G401 (cell line): Measurements from ENCODE around the gene TAS2R41. TPM values are rescaled to one million over a fixed set of nuclear protein-coding genes. Genes with fewer than 3 reads are reported as not detected.

Experiments used
- DNase-seq: peaks from one replicate; pipeline ENCODE4 v3.0.0-alpha.2; 2015; ENCODE audit warnings: low spot score
- in situ Hi-C: cut with HindIII; loops from 2 replicates; pipeline ENCODE4 v1.10.0; 2016; ENCODE audit warnings: low sequenced_read_pairs, mixed read lengths
- total RNA-seq: library from RNA; depleted of rRNA; stranded (reverse); fragments of >200 nt; shearing (Covaris generic); gene quantifications from 2 replicates; pipeline ENCODE4 v1.2.3, GENCODE V29; 2014

TAS2R41 gene
- total RNA-seq, 1 experiment from 2014 or later: not detected

DNA sequence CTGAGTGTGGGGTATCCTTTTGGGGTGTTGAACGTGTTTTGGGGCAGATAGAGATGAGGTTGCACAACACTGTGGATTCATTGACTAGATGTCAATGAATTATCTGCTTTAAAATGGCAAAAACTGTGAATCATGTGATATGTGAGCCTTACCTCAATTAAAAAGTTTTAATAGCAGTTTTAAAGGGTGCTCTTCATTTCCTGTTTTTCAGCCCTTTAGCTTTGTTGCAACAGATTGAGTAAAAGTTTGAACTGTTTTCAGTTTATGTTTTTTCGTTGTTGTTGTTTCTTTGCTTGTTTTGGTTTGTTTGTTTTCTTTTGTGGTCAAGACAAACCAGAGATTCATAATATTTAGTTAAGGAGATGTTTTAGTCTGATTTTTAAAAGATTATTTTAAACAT lies 9.4 kb downstream of the TAS2R41 start:
- no peak for DNase-seq
- in situ Hi-C loops: no loop called here

DNA sequence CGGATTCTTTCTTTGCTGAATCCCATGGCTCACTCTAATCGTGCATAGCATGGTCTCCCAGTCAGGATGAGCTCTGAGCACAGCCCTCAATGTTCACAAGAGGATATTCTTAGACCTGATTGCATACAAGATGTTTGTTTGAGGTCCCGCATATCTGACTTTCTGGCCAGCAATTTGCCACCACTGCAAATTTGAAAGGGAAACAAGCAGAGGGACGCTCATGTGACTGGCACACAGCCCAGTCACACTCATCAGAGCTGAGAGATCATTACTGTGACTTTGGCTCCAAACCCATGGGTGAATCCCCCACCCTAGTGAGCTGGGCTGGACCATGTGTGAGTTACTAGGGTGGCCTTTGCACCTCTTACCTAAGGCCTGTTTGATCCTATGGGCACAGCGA lies 9.9 kb downstream of the TAS2R41 start:
- in situ Hi-C loops: no loop called here
- no peak for DNase-seq

GRCh38 chr7:143490717-143491306 lies 13.1 kb downstream of the TAS2R41 start:
- DNase-seq: no peak

DNA sequence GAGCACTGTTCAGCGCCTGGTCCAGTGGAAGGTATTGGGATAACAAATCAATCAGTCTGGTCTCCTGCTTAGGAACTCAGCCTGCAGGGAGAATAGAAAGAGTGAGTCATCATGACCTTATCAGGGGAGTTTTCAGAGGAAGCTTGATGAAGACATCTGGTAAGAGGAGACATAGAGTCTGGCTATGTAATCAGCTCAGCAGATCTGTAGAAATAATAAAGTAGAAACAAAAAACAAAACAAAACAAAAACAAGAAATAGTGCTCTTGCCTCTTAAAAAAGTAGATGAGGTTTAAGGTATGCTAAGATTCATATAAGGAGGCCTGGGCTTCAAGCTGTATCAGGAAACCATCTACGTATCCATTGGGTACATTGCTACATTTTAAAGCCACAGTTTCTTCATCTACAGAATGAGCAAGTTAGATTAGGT lies 14.4 kb downstream of the TAS2R41 start:
- in situ Hi-C loops: no loop called here
- no peak for DNase-seq

More at GRCh38 chr7:143490717-143491306, 13.1 kb downstream of the TAS2R41 start:
- in situ Hi-C loops: no loop called here

DNA sequence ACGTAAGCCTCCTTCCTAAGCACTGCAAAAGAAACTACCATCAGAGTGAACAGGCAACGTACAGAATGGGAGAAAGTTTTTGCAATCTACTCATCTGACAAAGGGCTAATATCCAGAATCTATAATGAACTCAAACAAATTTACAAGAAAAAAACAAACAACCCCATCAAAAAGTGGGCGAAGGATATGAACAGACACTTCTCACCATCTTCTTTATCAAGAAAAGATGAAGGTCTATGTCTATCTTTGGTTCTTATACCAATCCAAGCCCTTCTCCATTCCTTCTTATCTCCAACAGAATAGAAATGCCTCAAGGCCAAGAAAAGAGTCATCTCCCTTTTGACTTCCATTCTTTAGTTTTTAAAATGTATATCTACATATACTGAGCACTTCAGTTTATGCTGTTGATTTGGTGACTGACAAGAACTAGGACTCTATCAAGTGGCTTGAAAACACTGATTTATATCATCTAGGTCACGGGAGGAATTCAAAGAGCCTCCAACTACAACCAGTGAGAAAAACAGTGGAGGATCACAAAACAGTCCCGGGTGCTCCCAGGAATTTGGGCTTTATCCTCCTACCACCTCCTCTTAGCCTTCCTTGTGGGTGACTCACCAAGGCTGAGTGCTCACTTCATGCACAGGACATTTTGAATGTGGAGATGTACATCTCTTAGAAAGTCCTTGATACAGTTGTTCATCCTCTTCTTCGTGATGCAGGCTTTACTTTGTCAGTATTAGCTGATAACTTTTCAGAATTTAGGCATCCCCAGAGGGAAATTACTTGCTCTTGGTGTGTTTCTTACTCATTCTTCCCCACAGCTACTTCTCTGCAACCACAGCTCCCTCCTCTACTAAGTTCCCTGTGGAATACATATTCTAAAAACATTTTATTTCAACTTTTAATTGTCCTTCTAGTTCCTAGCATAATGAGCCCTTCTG lies 15.4 kb downstream of the TAS2R41 start:
- in situ Hi-C loops: no loop called here

GRCh38 chr7:143493751-143494150 lies 16.1 kb downstream of the TAS2R41 start:
- in situ Hi-C loops: no loop called here
- no peak for DNase-seq

More for the DNA sequence above, 15.4 kb downstream of the TAS2R41 start:
- no peak for DNase-seq

DNA sequence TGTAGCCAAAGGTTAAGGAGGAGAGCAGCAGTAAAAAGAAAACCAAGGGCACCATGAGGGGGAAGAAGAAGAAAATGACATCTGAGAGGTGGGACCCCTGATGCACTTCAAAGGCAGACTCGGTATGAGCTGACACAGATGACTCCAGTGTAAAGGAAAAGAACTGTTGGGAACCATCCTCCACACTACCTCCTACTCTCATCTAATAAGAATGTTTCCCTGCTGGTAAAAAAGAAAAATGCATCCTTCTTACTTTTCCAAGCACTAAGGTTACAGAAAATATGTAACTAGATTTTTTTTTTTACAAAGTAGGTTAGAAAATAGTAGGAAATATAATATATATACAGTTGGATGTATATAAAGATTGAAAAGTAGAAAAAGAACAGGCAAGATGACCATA lies 16.9 kb downstream of the TAS2R41 start:
- no peak for DNase-seq
- in situ Hi-C loops: no loop called here

DNA sequence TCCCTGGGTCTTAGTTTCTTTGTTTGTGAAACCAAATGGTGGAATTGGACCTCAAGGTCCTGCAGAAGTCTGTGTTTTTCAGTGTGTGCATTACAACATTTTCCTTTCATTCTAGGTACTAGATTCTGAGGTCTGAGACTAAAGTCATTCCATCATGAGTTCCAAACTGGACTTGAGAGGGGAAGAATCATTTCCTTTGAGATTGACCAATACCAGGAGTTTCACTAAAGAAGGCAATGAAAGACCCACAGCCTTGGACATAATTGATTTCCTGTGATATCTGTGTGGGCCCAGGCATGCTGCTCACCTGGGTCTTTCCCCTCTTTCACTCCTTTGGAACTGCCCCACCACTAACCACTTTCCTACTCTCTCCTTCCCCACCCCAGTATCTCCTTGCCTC lies 18.2 kb downstream of the TAS2R41 start:
- DNase-seq: no peak
- in situ Hi-C loops: no loop called here

DNA sequence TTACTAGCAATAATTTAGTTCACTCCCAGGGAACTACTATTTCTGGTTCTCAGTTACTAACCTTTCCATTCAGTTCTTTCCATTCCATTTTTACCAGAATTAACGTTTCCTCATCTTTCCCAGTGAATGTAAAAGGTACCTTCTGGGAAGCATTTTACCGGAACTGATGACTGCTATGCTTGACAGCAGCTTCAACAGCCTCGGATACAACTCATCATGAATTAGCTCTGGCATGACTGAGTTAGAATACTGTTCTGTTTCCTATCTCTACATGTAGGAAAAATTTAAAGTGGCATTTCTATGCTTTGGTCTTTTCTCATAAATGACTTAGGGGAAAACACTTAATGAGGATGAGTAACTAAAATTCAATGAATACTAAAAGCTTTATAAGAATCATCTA lies 18.6 kb downstream of the TAS2R41 start:
- in situ Hi-C loops: no loop called here
- no peak for DNase-seq

GRCh38 chr7:143497008-143497795 lies 19.5 kb downstream of the TAS2R41 start:
- no peak for DNase-seq
- in situ Hi-C loops: no loop called here

- DNase-seq: no peak
- in situ Hi-C loops: no loop called here
Measured at GRCh38 chr7:143499246-143499645, 21.6 kb downstream of the TAS2R41 start.

DNA sequence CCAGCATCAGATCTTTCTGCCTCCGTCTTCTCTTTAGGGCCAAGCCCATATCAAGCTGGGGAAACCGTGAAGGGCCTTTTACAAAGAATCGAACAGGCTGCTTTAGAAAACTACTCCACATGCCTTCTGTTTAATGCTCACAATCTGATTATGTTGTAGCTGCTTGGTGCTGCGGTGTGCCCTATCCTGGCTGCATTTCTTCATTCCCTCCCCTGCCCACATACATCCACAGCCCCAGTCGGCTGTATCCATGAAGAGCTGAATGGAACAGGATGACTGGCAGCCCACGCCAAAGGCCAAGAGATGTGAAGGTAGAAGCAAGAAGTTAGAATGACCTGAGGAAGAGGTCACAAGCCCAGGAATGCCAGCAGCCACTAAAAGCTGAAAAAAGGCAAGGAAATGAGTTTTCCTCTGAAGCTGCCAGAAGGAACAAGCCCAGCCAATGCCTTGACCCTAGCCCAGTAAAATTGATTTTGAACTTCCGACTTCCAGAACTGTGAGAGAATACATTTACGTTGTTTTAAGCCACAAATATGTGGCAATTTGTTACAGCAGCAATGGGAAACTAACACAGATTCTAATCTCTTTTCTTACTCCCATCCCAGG lies 22.2 kb downstream of the TAS2R41 start:
- in situ Hi-C loops: no loop called here
- no peak for DNase-seq

DNA sequence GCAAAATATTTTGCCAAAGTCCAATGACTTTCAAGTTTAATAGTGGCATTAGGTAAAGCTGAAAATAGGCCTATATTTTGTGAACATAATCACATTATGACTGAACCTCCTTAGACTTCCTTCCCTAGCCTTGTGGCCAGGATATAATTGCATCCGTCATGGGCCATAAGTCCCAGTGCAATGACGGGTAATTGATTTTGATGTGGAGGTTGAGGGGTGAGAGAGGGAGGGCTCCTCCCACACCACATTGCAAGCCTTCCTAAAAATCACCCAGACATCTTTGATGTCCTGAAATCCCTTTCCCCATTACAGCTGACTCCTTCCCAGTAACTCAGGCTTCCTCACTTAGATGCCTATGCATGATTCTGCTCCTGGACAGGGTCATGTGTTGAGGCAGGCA lies 25.6 kb downstream of the TAS2R41 start:
- DNase-seq: no peak
- in situ Hi-C loops: no loop called here

DNA sequence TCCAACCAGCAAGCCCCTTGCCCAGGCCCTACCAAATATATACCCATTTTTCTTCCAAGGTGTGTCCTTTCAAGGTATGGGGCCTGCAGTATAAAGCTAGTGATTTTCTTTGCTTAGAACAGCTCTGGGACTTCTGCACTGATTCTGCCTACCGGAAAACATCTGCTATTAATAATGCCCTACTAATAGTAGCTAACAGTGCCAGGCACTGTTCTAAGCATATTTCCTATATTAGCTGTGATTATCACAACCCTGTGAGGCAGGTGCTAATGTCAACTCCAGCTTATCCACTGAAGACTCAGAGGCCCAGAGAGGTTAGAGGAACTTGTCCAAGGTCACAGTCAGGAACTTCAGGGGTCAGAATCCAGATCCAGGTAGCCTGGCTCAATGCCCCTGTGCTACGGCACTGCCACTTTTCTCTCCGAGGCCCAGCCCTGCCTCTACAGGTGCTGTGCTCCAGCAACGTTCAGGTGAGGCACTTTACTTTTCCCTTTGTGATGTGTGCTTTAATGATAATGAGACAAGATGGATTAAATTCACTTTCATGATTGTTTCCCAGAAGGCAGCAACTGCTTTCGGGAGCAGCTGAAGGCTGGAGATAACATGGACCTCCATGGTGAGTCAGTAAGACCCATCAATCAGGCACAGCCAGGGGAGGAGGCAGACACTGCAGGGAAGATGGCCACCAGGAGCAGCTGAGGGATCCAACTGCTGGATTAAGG lies 26.7 kb downstream of the TAS2R41 start:
- DNase-seq: no peak
- in situ Hi-C loops: no loop called here

- in situ Hi-C loops: no loop called here
- no peak for DNase-seq
Measured at GRCh38 chr7:143504937-143505297, 27.2 kb downstream of the TAS2R41 start.

DNA sequence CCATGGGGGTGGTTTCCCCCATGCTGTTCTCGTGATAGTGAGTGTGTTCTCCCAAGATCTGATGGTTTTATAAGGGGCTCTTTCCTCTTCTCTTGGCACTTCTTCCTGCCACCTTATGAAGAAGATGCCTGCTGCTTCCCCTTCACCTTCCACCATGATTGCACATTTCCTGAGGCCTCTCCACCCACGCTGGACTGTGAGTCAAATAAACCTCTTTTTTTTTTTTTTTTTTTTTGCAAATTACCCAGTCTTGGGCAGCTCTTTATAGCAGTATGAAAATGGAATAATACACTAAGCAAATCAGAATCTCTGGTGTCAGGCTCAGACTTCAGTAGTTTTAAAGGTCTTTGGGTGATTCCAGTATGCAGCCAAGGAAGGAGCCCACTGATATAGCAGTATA lies 28.2 kb downstream of the TAS2R41 start:
- no peak for DNase-seq
- in situ Hi-C loops: no loop called here

DNA sequence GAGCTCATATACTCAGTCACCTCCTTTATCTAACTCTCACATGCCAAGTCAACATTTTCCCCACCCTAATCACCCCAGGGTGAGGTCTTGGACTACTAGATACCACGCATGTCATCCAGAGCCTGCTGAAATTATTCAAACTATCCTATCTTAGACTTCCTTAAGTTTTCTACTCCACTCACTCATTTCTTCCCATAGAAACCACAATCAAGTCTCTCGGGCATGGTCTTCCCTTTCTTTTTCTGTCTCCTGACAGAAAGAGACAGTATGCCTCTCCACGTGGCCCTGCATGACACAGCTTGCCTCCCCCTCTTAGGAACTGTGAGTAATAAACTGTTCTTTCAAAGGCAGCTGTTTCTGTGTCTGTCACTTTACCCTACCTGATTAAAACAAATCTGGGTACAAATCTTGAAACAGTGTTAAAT lies 29.4 kb downstream of the TAS2R41 start:
- DNase-seq: no peak
- in situ Hi-C loops: no loop called here

GRCh38 chr7:143507534-143508055 lies 29.9 kb downstream of the TAS2R41 start:
- in situ Hi-C loops: no loop called here
- DNase-seq: no peak
